GM19240 (cell line): ENCODE results near the gene NEXMIF.
"Not testable (repeated sequence)": the region's sequence is repeated elsewhere in the genome, so short reads cannot be mapped to it uniquely, and the experiment has no call there.

Experiments
- DNase-seq: peaks from one replicate; pipeline ENCODE4 v3.0.0; 2011; ENCODE audit warnings: low spot score; ENCODE audit not compliant: insufficient read length

The NEXMIF gene

GRCh38 chrX:74797338-74797887 lies 127.8 kb downstream of the NEXMIF start:
- no peak for DNase-seq

DNA sequence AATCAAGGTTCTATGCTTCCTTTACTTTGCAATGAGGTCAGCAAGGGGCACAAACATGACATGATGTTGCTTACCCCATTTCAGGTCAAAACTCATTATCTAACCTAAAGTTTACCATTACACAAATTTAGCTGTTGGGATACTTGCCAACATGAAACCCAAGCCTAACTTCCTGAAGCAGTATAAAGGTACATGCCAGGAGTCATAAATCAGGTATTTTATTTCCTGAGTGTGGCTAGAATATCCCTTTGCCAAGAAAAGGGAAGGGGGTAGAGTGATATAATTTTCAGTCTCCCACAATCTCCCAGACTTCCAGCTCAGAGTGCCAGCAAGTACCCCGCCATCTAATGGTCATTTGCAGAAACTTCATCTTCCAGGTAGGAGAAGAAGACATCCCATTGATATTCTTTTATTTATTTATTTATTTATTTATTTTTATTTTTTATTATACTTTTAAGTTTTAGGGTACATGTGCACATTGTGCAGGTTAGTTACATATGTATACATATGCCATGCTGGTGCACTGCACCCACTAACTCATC lies 136.6 kb downstream of the NEXMIF start:
- DNase-seq, result no peak

DNA sequence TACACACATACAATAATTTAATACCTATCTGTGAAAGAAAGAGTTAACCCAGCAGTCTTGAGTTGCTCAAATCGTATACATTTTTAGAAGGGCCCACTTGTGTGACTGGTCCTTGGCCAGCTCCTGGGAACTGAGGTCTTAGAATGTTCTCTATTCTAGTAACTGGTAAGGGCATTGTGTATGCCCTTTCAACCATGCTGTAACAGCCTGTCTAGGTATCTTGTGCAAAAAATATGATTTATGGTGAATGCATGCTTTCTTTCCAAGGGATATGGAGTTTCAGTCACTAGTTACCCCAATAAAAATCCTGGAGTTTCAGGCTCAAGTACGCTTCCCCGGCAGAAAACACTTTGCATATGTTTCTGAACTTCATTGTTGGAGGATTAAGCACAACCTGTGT lies 140.6 kb downstream of the NEXMIF start:
- no peak for DNase-seq

GRCh38 chrX:74781507-74782034 lies 143.7 kb downstream of the NEXMIF start:
- DNase-seq, result no peak

DNA sequence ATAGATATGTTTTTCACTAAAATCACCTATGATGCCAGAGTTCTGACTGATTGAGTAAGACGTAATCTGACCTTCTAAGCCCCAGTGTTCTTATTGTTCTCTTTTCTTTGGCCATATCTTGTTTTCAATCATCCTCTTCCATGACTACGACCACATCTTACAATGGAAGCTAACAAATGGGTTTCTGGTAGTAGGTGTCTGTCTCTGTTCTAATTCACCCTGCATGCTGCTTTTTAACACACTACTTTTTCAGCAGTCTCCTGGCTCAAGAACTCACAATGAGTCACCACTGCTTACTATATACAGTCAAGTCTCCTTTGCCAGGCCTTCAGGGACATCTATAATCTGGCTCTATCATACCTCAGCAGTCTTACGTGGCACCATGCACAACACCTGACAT lies 146.1 kb downstream of the NEXMIF start:
- no peak for DNase-seq

DNA sequence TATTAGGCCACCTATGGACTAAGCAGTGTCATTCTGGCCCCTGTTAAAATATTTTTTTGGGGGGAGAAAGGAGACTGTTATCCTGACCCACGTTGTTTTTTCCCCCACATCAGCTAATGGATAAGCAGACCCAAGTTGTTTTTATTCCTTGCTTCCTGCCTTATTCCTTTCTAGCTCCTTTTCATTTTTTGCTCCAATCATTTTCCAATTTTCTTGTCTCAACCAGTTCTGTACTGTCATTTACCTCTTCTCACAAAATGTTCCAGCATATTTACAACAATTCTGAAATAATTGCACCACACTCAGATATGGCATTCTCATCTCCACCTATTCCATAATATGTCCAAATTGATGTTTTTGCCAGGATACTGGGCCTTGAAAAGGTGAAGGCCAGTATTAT lies 150.3 kb downstream of the NEXMIF start:
- DNase-seq, result no peak

- no peak for DNase-seq
Observed at GRCh38 chrX:74736450-74736849, 188.8 kb downstream of the NEXMIF start.

DNA sequence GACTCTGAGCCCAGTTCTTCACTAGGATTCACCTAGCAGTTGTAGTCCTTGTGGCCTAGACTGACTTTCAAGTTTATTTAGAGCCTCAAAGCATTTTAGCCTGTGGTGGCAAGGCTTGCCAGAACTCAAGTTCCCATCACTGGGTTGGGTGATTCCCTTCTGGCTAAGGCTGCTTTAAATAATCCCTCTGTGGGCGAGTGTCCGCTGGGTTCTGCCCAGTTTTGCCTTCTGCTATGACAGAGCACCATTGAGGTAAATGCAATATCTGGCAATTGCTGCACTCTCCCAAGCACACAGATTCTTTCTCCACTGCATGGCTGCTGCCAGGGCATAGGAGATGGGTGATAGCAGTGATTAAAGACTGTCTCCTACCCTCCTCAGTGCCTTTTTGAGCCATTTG lies 220.0 kb downstream of the NEXMIF start:
- no peak for DNase-seq

DNA sequence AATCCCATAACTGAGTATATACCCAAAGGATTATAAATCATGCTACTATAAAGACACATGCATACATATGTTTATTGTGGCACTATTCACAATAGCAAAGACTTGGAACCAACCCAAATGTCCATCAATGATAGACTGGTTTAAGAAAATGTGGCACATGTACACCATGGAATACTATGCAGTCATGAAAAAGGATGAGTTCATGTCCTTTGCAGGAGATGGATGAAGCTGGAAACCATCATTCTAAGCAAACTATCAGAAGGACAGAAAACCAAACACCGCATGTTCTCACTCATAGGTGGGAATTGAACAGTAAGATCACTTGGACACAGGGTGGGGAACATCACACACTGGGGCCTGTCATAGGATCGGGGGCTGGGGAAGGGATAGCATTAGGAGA lies 223.9 kb downstream of the NEXMIF start:
- DNase-seq, result not testable (repeated sequence)

- no peak for DNase-seq
Observed at GRCh38 chrX:74684466-74684865, 240.8 kb downstream of the NEXMIF start.
